Epidermal melanocyte (primary cell): ENCODE results near the gene GARRE1.

ENCODE experiments used
- DNase-seq: peaks from one replicate; pipeline ENCODE4 v3.0.0; 2011; ENCODE audit warnings: low spot score; ENCODE audit not compliant: insufficient read length

The GARRE1 gene

DNA sequence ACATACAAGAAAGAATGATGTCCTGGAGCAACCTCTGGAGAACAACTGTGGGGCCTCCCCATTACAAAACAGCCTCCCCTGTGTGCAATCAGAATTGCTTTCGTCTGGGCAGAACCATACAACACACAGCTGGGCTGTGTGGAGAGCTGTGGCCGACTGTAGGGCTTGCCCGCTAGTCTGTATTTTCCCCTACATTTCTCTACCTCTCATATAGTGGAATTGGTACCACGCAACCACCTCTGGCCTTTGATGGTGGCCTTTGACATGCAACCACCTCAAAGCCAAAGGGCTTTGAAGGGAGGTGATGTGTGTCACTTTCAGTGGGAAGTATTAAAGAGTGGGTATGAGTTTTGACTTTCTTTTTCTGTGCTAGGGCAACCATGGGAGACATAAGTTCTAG lies 34.0 kb downstream of the GARRE1 start:
- no peak for DNase-seq

DNA sequence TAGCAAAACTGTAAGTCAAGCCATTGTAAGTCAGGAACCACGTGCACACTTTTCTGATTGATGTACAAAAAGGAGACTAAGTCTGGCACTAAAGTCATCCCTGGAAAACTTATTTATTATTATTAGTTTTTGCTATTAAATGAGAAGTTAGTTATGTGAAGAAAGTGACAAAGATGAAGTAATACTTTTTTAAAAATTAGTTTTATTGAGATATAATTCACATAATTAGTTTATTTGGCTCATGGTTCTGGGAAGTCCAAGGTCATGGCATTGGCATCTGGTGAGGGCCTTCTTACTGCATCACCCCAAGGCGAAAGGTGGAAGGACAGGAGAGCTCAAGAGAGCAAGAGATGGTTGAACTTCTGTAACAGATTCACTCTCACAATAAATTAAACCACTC lies 36.9 kb downstream of the GARRE1 start:
- DNase-seq, result no peak

DNA sequence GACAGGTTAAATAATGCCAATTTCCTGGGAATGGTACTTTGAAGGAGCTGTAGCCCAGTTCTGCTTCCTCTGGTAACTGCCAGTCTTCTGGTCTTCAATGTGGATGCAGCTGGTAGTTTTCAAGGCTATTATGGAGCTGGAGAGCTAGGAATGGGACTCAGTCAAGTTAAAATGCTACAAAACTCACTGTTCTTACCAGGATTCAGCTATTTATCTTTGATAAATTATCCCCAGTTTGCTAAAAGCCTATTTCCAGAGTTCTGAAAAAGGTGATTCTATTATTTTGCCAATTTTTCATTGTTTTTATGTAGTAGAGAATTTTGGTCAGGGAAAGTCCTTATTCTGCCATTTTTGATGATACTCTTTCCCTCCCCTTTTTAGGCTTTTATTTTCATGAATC lies 40.7 kb downstream of the GARRE1 start:
- no peak for DNase-seq

DNA sequence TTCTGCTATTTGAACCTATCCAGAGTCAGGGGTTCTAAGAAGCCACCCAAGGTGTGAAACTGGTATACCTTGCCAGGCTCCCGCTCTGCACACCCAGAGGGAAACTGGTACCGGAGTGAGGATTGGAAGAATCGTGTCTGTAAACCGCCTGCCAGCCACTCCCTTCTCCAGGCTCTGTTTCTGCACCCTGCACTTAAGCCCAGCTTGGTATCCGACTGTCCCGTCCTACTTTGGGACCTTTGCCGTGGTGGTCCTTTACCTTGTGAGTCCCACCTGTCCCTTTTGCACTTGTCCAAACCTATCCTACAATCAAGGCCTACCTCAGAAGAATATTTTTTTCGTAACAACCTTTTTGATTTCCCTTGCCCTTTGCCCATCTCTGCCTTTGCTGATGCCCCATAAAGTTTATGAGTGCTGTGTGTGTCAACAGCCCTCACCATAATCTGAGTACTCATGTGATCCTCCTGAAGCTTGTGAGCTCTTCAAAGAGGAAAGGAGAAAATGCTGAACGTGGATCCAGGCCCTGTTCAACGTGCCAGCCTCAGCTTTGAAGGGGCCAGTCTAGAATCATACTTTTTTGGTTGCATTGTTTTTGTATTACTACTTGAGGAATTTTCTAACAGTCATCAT lies 44.7 kb downstream of the GARRE1 start:
- DNase-seq, result no peak

DNA sequence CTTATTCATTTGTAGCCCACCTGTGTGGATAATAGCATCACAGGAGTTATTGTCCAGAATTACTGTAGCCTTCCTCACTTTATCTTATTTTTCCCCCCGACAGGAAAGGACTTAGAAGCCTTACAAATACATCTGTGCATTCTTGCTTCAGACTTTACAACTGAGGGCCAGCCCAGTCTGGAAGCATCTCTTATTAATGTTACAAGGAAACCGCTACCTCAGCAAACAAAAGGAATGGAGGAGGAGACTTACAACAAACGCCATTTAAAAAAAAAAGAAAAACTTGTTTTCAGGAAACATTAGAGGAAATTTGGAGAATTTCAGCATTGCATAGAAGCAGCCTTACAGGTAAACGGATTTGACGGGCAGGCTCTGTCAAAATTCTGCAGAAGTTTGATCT lies 45.2 kb downstream of the GARRE1 start:
- no peak for DNase-seq

DNA sequence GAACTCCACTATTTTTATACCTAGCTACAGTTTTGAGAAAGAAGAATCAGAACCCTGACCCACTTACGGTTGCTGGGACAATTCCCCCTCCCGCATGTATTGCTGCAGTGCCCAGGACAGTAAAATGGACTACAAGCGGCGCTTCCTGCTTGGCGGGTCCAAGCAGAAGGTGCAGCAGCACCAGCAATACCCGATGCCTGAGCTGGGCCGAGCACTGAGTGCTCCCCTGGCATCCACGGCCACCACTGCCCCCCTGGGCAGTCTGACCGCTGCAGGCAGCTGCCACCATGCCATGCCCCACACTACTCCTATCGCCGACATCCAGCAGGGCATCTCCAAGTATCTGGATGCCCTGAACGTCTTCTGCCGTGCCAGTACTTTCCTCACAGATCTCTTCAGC lies 46.0 kb downstream of the GARRE1 start:
- no peak for DNase-seq

DNA sequence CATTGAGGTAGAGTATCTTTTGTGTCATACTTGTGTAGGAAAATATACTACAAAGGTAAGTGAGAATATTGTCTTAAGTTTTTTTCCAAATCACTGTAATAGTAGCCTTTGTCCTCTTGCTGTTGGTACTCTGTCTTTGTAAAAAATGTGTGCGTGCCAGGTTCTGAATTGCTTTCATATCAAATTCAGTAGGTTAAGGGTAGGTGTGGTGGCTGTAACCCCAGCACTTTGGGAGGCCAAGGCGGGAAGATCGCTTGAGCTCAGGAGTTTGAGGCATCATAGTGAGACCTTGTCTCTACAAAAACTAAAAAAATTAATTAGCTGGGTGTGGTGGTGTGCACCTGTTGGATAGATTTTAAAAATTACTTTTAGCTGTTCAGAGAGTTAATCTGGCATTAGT lies 46.6 kb downstream of the GARRE1 start:
- no peak for DNase-seq
